GM23248 (cell line): ENCODE measurements around the gene VPS13A.

ENCODE experiments used
- EZH2 ChIP-seq: fragments of 200-600 bp; sonication (generic); IDR thresholded peaks from 2 replicates; pipeline ENCODE4 v1.6.1; 2018; ENCODE audit warnings: antibody characterized with exemption, mild to moderate bottlenecking; ENCODE audit not compliant: insufficient read depth, poor library complexity, severe bottlenecking
- EZH2phosphoT487 ChIP-seq: fragments of 200-600 bp; sonication (generic); IDR thresholded peaks from 2 replicates; pipeline ENCODE4 v1.6.1; 2018; ENCODE audit warnings: antibody characterized with exemption, moderate library complexity, mild to moderate bottlenecking, low read depth; ENCODE audit not compliant: insufficient read depth

- no peak for TF ChIP-seq EZH2phosphoT487
- no peak for TF ChIP-seq EZH2
Measured at GRCh38 chr9:77427256-77427927, 250.1 kb downstream of the VPS13A start.
